ENCODE measurements around the gene RAPGEF2.

The RAPGEF2 gene

DNA sequence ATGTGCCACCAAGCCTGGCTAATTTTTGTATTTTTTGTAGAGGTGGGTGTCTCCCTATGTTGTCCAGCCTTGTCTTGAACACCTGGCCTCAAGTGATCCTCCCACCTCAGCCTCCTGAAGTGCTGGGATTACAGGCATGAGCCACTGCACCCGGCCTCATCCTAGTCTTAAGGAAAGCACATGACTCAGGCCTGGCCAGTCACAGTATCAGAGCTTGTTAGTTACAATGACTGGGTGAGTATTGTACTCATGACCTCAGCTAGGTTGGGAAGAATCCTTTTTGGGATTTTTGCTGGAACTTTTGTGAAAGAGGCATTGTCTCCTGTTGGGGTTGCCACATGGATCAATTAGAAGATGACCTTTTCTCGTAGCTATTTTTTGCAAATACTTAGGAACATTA is 292.8 kb downstream of the RAPGEF2 start:
- no peaks in the 10 kb centered on the region for H3K4me1 ChIP-seq (ENCODE audit: control insufficient read depth, insufficient read depth, low read length, poor library complexity, severe bottlenecking)
- no peaks in the 10 kb centered on the region for H3K9me3 ChIP-seq (ENCODE audit: control insufficient read depth, low read length)
- H3K27me3 ChIP-seq (replicated peaks; ENCODE audit: control insufficient read depth, insufficient read depth, low read length, poor library complexity, severe bottlenecking), result no peaks in the 10 kb centered on the region
- no peak for DNase-seq
- H3K4me3 ChIP-seq (ENCODE audit: insufficient read depth, low read depth, low read length, poor library complexity, severe bottlenecking), result no peak overlapping the region
- H3K36me3 ChIP-seq (ENCODE audit: control insufficient read depth, insufficient read depth, low read length), result no peaks in the 10 kb centered on the region
- no peak overlapping the region for H3K27ac ChIP-seq (ENCODE audit: insufficient read depth, low read length, poor library complexity, severe bottlenecking)

- H3K9me3 ChIP-seq (ENCODE audit: control insufficient read depth, low read length), result no peaks in the 10 kb centered on the region
- no peaks in the 10 kb centered on the region for H3K36me3 ChIP-seq (ENCODE audit: control insufficient read depth, insufficient read depth, low read length)
- no peaks in the 10 kb centered on the region for H3K4me1 ChIP-seq (ENCODE audit: control insufficient read depth, insufficient read depth, low read length, poor library complexity, severe bottlenecking)
- H3K27me3 ChIP-seq (replicated peaks; ENCODE audit: control insufficient read depth, insufficient read depth, low read length, poor library complexity, severe bottlenecking), result no peaks in the 10 kb centered on the region
- DNase-seq, result no peak
- no peak overlapping the region for H3K4me3 ChIP-seq (ENCODE audit: insufficient read depth, low read depth, low read length, poor library complexity, severe bottlenecking)
- no peak overlapping the region for H3K27ac ChIP-seq (ENCODE audit: insufficient read depth, low read length, poor library complexity, severe bottlenecking)
Measured at GRCh38 chr4:159396151-159396550, 293.3 kb downstream of the RAPGEF2 start.

GRCh38 chr4:159398236-159398638 is 295.4 kb downstream of the RAPGEF2 start:
- no peaks in the 10 kb centered on the region for H3K27me3 ChIP-seq (replicated peaks; ENCODE audit: control insufficient read depth, insufficient read depth, low read length, poor library complexity, severe bottlenecking)
- no peaks in the 10 kb centered on the region for H3K9me3 ChIP-seq (ENCODE audit: control insufficient read depth, low read length)
- no peaks in the 10 kb centered on the region for H3K4me1 ChIP-seq (ENCODE audit: control insufficient read depth, insufficient read depth, low read length, poor library complexity, severe bottlenecking)
- no peak overlapping the region for H3K27ac ChIP-seq (ENCODE audit: insufficient read depth, low read length, poor library complexity, severe bottlenecking)
- no peaks in the 10 kb centered on the region for H3K36me3 ChIP-seq (ENCODE audit: control insufficient read depth, insufficient read depth, low read length)
- H3K4me3 ChIP-seq (ENCODE audit: insufficient read depth, low read depth, low read length, poor library complexity, severe bottlenecking), result no peak overlapping the region
- DNase-seq, result no peak

DNA sequence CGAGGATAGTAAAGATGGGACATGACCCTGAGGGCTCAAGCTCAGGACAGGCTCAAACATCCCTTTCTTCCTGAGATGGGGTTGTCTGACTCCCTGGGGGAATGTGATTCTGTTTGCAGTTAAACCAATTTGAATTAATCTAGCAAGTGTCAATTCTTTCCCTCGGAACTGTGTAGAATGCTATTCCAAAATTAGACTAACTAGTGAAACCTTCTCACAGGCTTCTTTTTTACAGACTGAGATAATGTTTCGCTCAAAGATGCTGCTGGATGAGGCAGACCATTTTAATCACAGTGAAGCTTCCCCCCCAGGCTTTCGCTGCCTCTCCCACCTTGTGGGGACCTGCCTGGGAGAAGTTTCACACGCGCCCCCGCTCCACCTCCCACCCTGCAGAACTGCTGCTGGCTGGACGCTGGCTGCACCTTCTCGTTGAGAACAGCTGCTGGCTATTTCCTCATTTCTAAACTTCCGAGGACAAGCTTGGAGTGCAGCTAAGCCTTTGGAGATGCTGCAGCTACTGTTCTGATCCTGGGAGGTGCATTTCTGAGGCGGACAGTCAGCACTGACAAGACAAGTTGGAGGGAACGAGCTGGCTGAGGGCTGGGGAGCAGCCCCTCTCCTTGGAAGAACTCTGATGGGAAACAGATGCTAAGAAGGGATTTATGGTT is 297.8 kb downstream of the RAPGEF2 start:
- Histone ChIP-seq H3K9me3 (ENCODE audit: control insufficient read depth, low read length) (no peaks in the 10 kb centered on the region), H3K4me3 (ENCODE audit: insufficient read depth, low read depth, low read length, poor library complexity, severe bottlenecking) (no peak overlapping the region), H3K36me3 (ENCODE audit: control insufficient read depth, insufficient read depth, low read length) (no peaks in the 10 kb centered on the region), H3K27me3 (replicated peaks; ENCODE audit: control insufficient read depth, insufficient read depth, low read length, poor library complexity, severe bottlenecking) (no peaks in the 10 kb centered on the region), H3K27ac (ENCODE audit: insufficient read depth, low read length, poor library complexity, severe bottlenecking) (no peak overlapping the region), H3K4me1 (ENCODE audit: control insufficient read depth, insufficient read depth, low read length, poor library complexity, severe bottlenecking) (no peaks in the 10 kb centered on the region)
- no peak for DNase-seq

GRCh38 chr4:159401226-159401712 is 298.4 kb downstream of the RAPGEF2 start:
- Histone ChIP-seq H3K9me3 (ENCODE audit: control insufficient read depth, low read length) (no peaks in the 10 kb centered on the region), H3K27me3 (replicated peaks; ENCODE audit: control insufficient read depth, insufficient read depth, low read length, poor library complexity, severe bottlenecking) (no peaks in the 10 kb centered on the region), H3K27ac (ENCODE audit: insufficient read depth, low read length, poor library complexity, severe bottlenecking) (no peak overlapping the region), H3K4me1 (ENCODE audit: control insufficient read depth, insufficient read depth, low read length, poor library complexity, severe bottlenecking) (no peaks in the 10 kb centered on the region), H3K36me3 (ENCODE audit: control insufficient read depth, insufficient read depth, low read length) (no peaks in the 10 kb centered on the region), H3K4me3 (ENCODE audit: insufficient read depth, low read depth, low read length, poor library complexity, severe bottlenecking) (no peak overlapping the region)
- DNase-seq, result no peak

- H3K4me1 ChIP-seq (ENCODE audit: control insufficient read depth, insufficient read depth, low read length, poor library complexity, severe bottlenecking), result no peaks in the 10 kb centered on the region
- no peak overlapping the region for H3K4me3 ChIP-seq (ENCODE audit: insufficient read depth, low read depth, low read length, poor library complexity, severe bottlenecking)
- no peaks in the 10 kb centered on the region for H3K9me3 ChIP-seq (ENCODE audit: control insufficient read depth, low read length)
- H3K27me3 ChIP-seq (replicated peaks; ENCODE audit: control insufficient read depth, insufficient read depth, low read length, poor library complexity, severe bottlenecking), result no peaks in the 10 kb centered on the region
- no peak overlapping the region for H3K27ac ChIP-seq (ENCODE audit: insufficient read depth, low read length, poor library complexity, severe bottlenecking)
- H3K36me3 ChIP-seq (ENCODE audit: control insufficient read depth, insufficient read depth, low read length), result no peaks in the 10 kb centered on the region
- no peak for DNase-seq
Measured at GRCh38 chr4:159401791-159402380, 299.0 kb downstream of the RAPGEF2 start.
